Effector CD4-positive, alpha-beta T cell (primary cell): ENCODE results near the gene AIM2.
"Not testable (repeated sequence)": the region's sequence is repeated elsewhere in the genome, so short reads cannot be mapped to it uniquely, and the experiment has no call there.

Experiments used
- DNase-seq: peaks from one replicate; pipeline ENCODE4 v3.0.0-alpha.2; 2020

Gene AIM2

DNA sequence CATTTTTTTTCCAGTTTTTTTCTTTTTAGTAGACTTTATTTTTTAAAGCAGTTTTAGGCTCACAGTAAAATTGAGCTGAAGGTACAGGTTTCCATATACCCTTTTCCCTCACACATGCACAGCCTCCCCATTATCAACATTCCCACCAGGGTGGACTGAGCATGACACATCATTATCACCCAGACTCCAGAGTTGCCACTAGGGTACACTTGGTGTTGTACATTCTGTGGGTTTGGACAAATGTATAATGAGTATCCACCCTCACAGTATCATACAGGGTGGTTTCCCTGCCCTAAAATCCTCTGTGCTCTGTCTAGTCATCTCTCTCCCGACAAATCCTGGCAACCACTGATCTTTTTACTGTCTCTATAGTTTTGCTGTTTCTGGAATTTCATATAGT, 3.0 kb upstream of the AIM2 start:
- no peak for DNase-seq

DNA sequence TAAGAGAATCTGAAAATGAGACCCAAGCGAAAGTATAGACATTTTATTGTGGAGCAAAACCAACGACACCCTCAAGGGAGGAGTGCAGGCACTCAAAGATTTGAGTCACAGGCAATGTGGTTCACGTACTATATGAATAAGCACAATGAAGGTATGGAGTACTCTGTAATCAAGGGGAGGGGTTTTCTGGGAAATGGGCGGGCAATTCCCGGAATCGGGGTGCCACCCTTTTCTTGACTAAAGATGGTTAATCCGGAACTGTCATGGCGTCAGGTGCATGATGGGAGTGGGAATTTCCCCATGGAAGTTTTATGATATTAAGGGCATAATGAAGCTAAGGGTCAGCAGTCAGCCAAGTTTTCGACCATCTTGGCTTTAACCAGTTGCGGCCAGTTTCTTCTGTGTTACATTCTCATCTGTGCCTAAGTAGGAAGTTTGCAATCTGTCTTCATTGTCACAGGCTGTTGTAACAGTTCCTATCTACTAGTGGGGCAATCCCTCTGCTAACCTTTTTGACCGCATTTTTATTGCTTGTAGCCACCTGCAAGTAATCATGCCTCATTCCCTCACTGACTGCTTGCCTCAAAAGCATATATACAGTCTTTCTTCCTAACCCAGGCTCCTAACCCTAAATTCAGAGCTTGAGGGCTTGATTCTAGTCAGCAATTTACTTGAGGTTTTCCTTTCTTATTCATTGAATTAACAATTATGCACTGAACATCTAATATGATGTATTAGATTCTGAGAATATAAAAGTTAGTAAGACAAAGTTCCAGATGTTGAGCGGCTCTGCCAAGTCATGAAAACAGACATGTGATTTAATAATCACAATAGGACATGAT, 775 bp upstream of the AIM2 start:
- peak; percentile 65 for DNase-seq

DNA sequence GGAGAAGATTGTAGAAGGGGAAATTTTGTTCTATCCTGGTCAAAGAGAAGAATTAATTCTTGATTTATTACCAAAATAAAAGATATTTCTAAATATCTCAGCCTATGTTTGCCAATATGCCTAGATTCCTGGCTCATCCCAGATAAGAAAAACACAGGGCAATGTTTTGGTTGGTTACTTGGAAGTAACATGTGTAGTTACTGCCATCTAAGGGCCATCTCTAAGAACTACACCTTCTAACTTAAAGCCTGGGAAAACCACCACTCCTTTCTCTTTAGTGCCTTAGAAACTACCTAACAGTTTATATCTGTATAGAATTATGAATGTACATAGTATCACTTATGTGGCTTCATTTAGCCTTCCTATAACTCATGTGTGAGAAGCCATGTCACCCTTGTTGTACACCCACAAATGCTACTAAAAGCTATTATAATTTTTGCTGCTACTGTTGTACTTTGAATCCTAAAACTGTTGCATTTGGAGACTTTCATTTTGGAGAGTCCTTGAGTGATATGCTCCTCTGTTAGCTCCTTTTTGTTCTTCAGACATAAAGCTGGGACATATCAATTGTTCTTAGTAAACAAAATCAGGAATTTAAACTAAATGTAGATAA, 4.5 kb downstream of the AIM2 start:
- DNase-seq = no peak

DNA sequence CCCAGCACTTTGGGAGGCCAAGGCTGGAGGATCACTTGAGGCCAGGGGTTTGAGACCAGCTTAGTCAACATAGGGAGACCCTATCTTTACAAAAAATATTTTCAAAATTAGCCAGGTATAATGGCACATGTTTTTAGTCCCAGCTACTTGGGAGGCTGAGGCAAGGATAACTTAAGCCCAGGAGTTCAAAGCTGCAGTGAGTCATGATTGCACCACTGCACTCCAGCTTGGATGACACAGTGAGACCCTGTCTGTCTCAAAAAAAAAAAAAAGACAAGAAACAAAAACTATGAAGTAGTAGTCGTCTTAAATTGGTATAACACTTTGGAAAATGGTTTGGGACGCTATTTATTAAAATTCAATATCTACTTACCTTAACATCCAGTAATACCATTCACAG, 7.7 kb downstream of the AIM2 start:
- no peak for DNase-seq

DNA sequence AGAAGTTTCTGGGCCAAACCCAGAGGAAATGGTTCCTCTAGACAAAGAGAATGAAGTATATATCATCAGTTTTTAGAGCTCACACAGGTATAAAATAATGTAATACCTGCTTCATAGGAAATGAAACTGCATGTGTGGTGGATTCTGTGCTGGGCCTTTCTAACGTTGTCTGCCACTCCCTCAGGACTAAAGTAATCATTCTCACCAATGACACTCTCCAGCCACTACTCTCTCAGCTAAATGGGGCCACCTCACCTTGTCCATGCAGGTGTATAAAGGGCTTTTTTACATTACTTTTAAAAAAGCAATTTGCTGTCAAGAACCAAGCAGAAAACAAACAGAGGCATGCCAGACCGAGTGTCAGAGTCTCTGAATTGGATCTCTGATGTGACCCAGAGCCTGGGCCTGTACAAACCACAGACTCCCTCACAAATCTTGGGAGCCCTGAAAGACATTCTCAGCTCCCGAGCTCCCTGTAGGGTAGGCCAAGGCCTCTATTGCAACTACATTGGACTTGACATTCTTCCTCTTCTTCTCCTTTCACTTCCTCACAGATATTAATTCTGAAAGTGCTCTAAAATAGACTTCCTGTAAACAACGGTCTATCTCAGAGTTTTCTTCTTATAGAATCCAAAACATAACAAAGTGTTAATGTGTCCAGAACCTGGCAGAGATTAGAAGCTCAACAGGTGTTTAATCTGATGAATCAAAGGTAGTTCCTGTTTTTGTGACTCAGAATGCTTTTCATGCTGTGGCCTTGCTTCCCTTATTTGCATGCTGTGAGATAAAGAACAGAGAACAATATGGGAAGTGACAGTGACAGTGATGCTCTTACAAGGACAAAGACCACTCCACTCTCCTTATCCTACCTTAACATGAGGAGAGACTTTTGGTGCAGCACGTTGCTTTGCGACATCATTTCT, 8.6 kb downstream of the AIM2 start:
- DNase-seq = no peak

DNA sequence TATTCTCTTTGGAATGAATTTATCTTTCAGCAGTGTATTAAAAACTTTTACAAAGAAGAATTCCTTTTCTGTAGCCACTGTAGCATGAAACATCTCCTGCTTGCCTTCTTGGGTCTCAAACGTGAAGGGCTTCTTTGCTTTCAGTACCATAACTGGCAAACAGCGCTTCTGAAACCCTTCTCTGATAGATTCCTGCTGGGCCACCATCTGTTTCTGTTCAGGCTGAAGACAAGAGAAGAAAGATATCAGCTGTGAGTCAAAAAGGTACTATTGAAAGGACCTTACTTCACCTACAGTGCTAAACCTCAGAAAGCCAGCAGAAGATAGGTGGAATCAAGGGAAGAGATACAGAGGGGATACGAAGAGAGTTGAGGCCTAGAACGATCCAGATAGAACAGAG, 10.5 kb downstream of the AIM2 start:
- no peak for DNase-seq

DNA sequence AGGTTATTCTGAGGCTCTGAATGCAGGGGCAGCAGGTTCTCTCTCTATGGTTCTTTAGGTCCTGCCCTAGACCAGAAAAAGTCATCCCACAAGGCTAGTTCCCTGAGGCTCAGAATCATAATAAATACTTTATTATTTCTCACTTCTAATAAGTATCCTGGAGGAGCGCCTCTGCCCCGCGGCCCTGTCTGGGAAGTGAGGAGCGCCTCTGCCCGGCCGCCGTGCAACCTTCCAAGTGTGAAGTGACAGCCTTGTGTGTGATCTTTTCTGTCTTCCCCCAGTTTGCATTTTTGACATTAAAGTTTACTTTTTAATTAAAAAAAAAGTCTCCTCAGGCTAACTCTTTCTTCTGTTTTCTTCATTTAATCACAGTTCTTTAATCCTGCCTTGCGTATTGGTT, 11.5 kb downstream of the AIM2 start:
- no peak for DNase-seq

DNA sequence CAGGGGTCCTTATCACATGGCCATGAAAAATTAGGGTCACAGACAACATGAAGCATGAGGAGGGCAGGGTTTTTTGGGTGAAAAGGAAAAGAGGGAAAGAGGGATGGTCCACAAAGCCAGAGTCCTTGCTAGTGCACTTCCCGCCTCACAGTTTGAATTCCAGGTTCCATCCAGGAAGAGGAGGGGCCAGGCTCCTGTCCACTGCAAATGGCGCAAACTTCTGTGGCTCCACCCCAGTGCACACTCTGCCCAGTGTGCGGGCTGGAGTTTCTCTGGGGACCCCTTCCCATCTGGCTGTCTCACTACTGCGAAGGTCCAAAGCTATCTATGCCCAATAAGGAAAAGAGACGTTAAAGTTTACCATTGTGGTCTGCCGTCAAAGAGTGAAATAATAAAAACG, 17.8 kb downstream of the AIM2 start:
- DNase-seq = no peak

DNA sequence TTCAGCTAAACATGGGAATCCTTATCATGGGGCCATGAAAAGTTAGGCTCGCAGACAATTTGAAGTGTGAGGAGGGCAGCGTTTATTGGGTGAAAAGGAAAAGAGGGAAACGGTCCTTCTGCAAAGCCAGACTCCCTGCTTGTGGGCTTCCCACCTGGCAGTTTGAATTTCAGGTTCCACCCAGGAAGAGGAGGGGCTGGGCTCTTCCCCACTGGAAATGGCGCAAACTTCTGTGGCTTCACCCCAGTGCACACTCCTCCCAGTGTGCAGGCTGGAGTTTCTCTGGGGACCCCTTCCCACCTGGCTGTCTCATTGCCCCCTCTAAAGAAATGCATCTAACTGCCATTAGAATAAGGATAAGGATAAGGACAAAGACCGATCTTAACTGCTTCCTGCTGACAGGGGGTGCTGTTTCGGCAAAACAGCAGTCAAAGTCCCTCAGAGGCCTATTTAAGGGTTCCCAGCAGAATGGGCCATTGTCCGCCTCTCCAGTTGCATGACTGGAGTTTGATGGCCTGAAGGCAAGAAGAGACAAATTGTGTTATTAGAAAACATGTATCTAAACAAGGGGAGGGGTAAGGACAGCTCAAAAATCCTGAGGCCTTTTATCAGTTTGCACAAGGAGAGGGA, 20.4 kb downstream of the AIM2 start:
- no peak for DNase-seq

DNA sequence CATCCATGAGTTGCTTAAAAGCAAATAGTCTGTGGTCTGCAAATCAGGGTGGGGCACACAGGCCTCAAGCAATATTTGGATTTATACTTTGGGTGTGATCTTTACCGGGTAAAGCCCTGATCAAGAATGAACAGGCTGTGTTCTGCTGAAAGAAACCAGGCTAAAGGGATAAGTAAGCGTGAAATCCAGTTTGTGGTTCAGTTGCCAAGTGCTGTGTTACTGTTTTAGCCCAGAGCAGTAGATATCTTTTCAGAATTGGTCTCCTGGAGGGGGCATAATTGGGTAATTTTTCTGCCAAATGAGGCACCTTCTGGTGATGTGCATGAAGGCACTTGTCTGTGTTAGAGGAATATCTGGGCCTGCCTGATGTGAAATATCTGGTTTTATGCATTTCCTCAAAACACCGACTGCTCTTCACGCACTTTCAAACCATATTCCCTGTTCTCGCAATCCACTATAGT, 21.4 kb downstream of the AIM2 start:
- DNase-seq = no peak

DNA sequence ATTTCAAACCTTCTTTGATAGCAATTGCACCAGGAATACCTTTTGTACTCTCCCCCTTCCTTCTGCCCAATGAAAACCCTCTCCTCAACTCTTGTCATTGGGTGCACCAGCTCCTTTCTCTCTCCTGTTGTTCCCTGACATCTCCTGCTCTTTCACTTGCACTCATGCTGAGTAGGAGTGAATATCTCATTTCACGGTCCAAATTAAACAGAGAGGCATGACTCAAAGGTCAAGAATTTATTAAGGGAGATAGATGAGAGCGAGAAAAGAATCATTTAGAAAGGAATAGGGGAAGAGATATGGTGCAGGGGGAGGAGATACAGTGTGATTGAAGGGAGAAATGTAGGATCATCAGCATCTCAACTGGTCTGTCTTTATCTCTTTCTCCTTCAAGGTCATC, 22.1 kb downstream of the AIM2 start:
- DNase-seq = no peak

DNA sequence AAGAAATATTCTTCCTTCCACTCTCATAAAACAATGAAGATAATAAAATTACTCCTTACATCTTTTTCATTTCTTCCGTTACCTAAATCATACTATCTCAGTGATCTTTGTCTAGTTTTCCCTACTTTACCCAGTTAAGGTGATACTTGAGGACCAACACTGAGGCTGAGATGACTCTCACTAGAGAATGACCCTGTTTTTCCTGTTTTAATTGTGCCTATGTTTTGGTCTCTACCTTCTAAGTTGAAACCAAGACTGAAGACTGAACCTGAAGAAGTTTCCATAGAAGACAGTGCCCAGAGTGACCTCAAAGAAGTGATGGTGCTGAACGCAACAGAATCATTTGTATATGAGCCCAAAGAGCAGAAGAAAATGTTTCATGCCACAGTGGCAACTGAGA, 25.1 kb downstream of the AIM2 start:
- DNase-seq = no peak

DNA sequence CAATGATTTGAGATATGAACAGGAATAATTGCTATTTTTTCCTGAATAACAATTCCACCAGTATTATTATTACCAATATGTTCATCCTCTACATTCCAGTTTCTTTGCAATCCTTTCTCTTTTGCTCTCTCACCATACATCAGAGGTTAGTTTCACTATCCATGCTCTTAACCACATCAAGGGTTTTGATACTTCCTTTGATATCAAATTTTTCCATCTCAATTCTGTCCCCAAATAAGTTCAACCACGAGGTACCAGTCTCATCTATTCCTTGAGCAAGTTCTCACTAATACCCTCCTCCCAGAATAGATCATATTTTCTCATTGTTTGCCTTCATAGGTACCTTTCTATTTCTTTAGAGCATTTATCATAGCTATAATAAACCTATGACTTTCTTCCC, 30.1 kb downstream of the AIM2 start:
- not testable (repeated sequence) for DNase-seq

DNA sequence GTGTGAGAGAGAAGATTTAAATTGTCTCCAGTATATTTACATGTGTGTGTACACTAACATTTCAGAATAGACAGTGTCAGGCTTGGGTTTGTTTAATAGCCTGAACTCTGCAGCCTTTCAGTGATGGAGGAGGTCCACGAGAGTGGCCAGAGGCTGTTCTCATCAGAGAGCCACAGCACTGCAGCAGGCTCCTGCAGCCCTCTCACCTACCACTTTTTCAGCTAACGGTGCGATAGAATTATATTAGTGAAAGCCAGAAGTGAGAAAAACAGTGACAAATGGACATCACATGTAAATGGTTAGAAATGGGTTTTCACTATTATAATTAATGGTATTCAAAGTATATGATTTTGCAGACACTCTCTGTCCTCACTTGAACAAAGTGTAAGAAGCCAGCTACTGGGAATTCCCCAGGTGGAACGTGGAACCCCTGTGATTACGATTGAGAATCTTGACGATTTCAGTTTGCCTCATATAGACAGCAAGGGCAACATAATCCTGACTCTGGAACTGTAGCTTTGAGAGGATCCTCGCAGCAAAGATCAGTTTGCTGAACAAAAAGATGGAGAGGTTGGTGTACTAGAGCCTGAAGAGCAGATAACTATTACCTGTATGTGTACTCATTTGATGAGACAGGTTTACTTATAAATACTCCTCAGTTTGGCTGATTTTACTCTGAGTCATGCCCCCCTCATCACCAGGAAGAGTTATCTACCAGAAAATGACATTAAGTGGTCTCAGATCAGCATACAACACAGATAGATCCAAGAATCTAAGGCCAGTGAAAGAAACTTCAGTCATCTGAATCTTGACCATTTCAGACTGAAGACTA, 35.5 kb downstream of the AIM2 start:
- DNase-seq = no peak

DNA sequence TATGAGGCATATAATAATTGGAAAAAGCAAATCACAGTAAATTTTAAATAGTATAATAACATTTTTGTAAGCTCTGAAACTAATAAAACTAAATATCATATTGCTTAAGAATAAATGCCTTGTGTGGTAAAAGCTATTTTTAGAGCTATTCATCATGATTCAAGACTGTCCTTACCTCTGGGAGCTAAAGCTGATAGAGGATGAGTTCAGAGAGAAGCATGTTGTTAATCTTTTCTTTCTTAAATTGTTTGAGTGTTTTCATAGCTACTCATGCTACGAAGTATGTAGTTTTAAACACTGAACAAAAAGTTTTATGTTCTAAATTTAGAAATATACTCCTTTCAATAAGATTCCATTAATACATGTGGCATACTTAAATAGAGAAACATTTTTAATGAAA, 36.4 kb downstream of the AIM2 start:
- no peak for DNase-seq

DNA sequence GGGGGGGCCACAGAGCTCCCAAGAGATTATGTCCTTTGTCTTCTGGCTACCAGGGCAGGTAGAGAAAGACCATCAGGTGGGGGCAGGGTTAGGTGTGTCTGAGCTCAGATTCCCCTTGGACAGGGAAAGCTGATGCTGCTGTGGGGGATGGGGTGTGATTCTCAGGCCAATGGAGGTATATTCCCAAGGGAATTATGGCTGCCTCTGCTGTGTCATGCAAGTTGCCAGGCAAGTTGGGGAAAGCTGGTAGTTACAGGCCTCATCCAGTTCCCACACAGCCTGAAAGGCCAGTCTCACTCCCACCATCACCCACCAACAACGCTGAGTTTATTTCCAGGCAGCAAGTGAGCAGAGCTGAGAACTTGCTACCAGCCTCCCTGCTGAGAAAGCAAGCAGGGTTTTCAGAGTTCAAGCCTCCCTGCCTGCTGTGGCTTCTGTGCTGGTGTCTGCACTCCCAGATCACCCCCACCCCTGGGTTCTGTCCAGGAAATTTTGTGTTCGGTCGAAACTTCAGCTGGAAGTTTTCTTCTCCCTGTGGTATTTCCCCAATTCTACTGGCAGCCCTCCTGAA, 45.6 kb downstream of the AIM2 start:
- no peak for DNase-seq

DNA sequence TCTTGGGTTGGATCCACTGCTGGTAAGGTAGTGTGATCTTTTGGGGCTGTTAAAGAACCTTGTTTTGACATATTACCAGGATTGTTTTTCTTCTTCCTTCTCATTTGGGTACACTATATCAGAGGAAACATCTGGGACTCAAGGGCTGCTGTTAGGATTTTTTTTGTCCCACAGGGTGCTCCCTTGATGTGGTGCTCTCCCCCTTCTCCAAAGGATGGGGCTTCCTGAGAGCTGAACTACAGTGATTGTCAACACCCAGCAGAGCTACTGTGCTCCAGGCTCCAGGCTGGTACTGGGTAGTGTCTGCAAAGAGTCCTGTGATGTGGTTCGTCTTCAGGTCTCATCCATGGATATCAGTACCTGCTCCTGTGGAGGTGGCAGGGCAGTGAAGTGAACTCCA, 46.3 kb downstream of the AIM2 start:
- no peak for DNase-seq

DNA sequence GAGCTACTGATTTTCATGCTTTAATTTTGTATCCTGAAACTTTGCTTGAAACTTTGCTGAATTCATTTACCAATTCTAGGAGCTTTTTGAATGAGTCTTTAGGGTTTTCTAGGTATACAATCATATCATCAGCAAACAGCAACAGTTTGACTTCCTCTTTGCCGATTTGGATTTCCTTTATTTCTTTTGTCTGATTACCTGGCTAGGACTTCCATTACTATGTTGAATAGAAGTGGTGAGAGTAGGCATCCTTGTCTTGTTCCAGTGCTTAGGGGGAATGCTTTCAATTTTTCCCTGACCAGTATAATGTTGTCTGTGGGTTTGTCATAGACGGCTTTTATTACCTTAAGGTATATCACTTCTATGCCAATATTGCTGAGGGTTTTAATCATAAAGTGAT, 49.7 kb downstream of the AIM2 start:
- not testable (repeated sequence) for DNase-seq

DNA sequence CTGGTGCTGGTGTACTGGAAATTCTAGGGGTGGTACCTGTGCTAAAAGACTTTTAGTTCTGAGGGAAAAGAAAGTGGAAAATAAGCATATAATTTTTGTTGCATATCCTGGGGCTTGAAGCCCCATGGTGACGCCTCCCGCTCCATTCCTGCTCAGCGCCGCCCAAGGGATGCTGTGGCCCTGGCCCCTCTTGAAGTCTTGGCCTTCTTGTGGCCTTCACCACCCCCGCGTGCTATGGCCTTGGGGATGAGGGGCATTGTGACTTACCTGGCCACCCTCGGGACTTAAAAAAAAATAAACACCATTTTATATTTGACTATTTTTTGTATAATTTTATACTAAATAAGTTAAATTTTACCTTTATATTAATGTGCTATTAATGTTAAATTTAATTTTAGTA, 51.5 kb downstream of the AIM2 start:
- no peak for DNase-seq

DNA sequence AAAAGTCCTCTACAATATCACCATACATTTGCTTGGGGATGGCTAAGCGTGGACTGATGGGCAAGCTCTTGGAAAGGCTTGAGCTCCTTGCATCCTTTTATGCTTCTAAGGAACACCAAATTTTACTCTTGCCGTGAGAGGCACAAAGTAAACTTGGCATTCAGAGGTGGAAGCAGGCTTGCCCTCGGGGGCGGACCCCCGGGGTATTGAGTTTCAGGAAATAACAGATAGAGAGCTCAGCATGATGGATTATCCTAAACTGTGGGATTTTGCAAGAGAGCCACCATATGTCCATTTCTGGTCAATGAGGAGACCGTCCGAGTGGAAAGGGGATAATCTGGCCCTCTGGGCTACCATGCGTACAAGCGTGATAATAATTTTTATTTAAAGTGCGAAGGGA, 52.8 kb downstream of the AIM2 start:
- no peak for DNase-seq

DNA sequence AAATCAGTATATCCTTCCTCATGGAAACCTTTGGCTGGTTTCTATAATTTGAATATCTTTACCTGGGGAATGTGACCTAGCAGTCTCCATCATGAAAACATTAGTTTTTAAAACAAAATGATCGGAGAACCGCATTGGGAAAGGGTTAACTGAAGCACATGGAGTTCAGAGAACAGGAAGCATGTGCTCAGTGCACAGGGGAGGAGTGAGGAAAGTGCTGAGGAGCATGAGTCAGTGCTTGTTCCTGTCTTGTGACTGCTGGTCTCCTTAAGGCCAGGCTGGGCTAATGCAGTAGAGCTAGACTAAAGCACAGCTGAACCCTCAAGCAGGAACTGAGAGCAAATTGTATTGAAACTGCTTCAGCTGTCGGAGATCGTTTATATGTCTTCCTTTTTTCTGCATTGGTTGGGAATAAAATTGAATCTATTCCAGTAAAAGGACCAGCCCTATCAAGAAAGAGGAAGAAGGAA, 61.1 kb downstream of the AIM2 start:
- DNase-seq = peak; percentile 59

DNA sequence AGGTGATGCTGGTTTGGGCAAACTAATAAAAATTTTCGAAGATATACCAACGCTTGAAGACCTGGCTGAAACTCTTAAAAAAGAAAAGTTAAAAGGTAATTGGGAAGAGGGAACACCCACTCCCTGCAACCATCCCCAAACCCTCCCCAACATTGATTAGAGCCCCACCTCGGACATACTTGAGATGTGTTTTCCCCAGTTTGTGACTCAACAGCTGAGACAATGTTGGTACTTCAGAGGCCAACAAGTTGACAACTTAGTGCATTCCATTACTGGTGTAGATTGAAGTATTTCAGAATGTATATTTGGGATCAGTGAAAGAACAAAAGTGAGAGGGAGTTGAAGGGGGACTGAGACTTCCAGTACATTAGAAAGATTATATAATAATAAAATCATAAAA, 61.7 kb downstream of the AIM2 start:
- DNase-seq = no peak
